ENCODE results near the gene SLC25A25.

Gene SLC25A25

DNA sequence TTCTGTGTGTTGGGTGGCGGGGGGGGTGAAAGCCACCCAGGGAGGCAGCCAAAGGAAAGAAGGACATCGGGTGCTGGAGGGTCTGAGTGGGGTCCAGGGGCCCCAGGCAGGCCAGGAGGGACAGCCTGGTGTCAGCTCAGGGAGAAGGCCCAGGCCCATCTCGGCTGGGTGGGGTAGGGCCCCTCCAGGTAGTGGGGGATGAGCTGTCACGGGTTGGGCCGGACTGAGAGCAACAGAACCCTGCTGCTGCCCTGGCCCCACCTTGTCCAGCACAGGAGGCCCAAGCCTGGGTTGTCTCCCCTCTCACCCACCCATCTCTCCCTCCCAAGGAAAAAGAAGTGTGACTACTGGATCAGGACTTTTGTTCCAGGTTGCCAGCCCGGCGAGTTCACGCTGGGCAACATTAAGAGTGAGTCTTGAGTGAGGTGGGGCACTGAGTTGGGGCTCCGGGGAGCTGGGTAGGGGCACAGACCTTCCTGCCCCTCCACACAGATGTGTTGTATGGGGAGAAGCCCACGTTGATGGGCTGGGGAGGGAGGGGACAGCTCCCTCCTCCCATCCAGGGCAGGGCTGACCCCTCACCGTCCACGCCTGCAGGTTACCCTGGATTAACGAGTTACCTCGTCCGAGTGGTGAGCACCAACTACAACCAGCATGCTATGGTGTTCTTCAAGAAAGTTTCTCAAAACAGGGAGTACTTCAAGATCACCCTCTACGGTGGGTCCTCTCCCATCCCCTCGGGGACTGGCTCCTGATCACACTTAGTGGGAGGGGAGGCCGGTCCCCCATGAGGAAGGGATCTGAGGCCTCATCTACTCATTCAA is 83.5 kb downstream of the SLC25A25 start:
- H3K4me3 ChIP-seq (ENCODE audit: low read length) = no peak overlapping the region
- no peak for DNase-seq (ENCODE audit: low read depth, low spot score)

DNA sequence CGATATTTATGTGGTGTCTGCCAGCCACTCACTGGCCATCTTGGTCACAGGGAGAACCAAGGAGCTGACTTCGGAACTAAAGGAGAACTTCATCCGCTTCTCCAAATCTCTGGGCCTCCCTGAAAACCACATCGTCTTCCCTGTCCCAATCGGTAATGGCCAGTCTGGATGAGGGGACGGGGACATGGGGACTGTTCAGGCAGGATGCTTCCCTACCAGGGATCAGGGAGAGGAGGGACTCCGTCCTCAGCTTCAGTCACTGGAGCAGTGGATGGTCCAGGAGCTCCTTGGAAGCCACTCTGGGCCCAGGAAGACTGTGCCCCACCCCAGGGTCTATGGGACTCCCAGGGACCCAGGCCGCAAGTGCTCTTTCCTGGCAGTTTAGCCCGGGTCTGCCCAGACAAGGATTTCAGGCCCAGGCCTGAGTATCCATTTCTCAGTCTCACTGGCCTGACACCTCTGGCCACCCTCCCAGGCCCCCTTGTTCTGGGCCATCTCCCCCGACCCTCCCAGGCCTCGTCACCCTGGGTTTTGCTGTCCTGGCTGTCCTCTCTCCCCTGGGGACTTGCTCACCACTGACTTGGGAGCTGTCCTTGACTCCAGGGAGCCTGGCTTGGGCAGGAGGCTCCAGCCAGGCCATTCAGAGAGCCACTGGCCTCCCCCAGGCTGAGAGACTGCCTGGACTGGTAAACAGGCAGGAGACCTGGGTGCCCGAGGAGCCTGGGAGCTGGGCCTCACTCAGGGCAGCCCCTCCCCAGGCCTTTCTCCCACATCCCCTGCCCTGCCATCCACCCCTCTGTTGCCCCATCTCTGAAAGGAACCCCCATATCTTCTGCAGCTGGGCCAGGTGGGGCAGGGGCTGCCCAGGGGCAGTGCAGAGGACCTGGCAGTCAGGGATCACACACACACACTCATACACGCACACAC is 84.4 kb downstream of the SLC25A25 start:
- DNase-seq (ENCODE audit: low read depth, low spot score) = no peak
- no peak overlapping the region for H3K4me3 ChIP-seq (ENCODE audit: low read length)

DNA sequence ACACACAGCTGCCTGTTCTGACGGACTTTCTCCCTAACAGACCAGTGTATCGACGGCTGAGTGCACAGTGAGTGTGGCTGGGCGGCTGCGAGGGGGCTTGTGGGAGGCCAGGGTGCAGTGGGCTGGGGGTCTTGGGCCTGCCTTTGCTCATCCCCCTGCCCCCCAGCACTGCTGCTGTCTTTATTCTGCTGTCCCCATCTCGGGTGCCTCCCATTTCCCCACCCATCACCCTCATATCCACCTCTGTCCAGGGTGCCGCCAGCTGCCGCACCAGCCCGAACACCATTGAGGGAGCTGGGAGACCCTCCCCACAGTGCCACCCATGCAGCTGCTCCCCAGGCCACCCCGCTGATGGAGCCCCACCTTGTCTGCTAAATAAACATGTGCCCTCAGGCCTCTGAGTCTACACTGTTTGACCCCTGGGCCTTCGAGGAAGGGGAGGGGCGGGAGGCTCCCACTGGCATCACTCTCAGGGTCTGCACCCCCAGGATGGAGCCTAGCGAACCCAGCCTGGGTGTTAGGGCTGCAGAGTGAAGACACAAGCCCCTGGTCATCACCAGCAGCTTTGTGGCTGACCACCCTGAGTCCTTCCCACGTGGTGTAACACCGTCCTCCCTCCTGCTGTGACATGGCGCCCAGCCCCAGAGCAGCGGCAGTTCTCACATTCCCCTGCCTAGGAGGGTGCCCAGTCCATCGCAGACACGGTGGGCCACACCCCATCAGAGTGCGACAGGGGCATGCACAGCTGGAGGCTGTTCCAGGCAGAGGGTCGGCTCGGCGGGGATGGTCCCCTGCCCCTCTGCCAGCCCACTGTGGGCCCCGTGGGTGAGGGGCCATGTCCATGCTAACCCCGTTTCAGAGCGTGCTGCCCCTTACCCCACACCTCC is 85.3 kb downstream of the SLC25A25 start:
- no peak overlapping the region for H3K4me3 ChIP-seq (ENCODE audit: low read length)
- DNase-seq (ENCODE audit: low read depth, low spot score) = no peak

DNA sequence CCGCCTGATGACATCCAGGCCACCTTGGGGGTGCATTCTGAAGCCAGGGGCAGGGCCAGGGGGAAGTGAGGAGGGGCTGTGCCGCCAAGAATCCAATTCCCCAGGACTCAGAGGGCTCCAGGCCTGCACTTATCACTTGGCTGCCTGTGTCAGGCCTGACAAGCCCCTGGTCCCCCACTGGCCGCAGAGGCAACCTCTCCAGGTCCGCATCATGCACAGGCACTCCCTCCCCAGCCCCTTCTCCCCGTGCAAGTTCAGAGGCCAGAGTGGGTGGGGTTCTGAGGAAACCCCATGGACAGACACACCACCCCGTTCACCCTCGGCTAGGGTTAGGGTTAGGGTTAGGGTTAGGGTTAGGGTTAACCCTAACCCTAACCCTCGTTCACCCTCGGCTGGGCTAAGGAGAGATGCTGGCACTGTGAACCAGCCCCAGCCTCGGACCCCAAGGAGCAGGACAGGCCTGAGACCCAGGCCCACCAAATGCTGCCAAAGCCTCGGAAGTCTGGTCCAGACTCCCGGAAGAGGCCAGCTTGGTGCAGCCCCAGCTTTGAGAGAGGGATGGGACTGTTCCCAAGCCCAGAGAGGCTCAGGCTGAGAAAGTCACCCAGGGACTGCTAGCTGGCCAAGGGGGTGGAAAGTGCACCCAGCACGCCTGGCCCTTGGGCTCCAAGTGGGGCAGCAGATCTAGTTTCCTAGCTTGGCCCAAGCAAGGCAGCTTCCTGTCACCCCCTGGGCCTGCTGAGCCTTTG is 86.1 kb downstream of the SLC25A25 start:
- no peak for DNase-seq (ENCODE audit: low read depth, low spot score)
- H3K4me3 ChIP-seq (ENCODE audit: low read length) = no peak overlapping the region

DNA sequence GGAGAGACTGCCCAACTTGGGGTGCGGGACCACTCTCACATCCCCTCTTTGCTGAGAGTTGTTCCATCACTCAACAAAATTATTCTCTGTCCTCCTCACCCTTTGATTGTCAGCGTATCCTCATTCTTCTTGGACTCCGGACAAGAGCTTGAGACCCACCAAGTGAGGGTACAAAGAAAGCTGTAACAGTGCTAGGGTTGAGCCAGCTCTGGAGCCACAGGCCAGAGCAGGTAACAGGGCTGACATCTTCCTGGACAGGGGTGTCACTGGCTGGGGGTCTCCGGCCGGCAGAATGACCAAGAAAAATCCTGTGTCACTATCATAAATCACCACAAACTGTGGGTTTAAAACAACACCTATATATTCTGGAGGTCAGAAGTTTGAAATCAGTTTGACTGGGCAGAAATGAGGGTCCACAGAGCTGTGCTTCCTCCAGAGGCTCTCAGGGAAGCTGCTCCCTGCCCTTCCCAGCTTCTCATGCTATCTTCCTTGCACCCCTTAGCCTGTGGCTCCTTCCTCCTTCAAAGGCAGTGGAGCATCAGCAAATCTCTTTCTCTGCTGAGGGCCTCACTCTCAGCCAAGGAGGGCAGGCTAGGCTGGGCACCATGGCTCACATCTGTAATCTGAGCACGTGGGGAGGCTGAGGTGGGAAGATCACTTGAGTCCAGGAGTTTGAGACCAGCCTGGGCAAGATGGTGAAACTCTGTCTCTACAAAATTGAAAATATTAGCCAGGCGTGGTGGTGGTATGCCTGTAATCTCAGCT is 87.9 kb downstream of the SLC25A25 start:
- no peak for DNase-seq (ENCODE audit: low read depth, low spot score)
- H3K4me3 ChIP-seq (ENCODE audit: low read length) = no peak overlapping the region

Measured in Jurkat, Clone E6-1 (cell line).